GM12878 (cell line): ENCODE data around the gene C2orf92. TPM values are rescaled to one million over a fixed set of nuclear protein-coding genes. Genes with fewer than 3 reads are reported as not detected.

ENCODE experiments used
- ASH2L ChIP-seq: fragments of 300-600, 200-600 bp; sonication (generic); IDR thresholded peaks from 2 replicates; pipeline ENCODE4 v1.6.1; 2017; ENCODE audit warnings: low read depth, mild to moderate bottlenecking, borderline replicate concordance
- BACH1 ChIP-seq: fragments of 450-650 bp; IDR thresholded peaks from 2 replicates; pipeline ENCODE4 v1.6.1; 2017; ENCODE audit warnings: mild to moderate bottlenecking, borderline replicate concordance
- CTCF ChIP-seq, 3 experiments: IDR thresholded peaks in 2 of 3; conservative IDR thresholded peaks in 1 of 3; 2 replicates each; pipeline ENCODE4 v1.5.1; 2011; ENCODE audit warnings: low read depth in 3 of 3, low read length in 3 of 3, mild to moderate bottlenecking in 3 of 3, control low read depth in 2 of 3, moderate library complexity in 2 of 3, inconsistent platforms in 1 of 3, mixed read lengths in 1 of 3; ENCODE audit not compliant: control insufficient read depth in 2 of 3, insufficient read depth in 1 of 3; ENCODE audit errors: extremely low read depth in 1 of 3
- FOS ChIP-seq: IDR thresholded peaks from 3 replicates; pipeline ENCODE4 v1.6.1; 2011; ENCODE audit warnings: borderline replicate concordance; ENCODE audit not compliant: insufficient read length; ENCODE audit errors: extremely low read depth
- MEF2B ChIP-seq: fragments of 450-650 bp; IDR thresholded peaks from 2 replicates; pipeline ENCODE4 v1.6.1; 2018; ENCODE audit warnings: mild to moderate bottlenecking, moderate library complexity; ENCODE audit not compliant: partially characterized antibody, poor library complexity, severe bottlenecking
- NR2C2 ChIP-seq: IDR thresholded peaks from 2 replicates; pipeline ENCODE4 v1.6.1; 2011; ENCODE audit warnings: borderline replicate concordance, low read depth; ENCODE audit not compliant: control insufficient read depth, insufficient read length
- POU2F2 ChIP-seq: IDR thresholded peaks from 3 replicates; pipeline ENCODE4 v1.6.1; 2011; ENCODE audit warnings: low read depth, mild to moderate bottlenecking, low read length, borderline replicate concordance
- RAD21 ChIP-seq: IDR thresholded peaks from 2 replicates; pipeline ENCODE4 v1.6.1; 2011; ENCODE audit warnings: mild to moderate bottlenecking, low read depth, low read length, moderate library complexity; ENCODE audit not compliant: insufficient read depth
- SPI1 ChIP-seq: IDR thresholded peaks from 2 replicates; pipeline ENCODE4 v1.6.1; 2011; ENCODE audit warnings: low read depth, mild to moderate bottlenecking, low read length, moderate library complexity, borderline replicate concordance; ENCODE audit not compliant: insufficient read depth
- TARDBP ChIP-seq: IDR thresholded peaks from 2 replicates; pipeline ENCODE4 v1.6.1; 2016; ENCODE audit warnings: borderline replicate concordance
- TCF12 ChIP-seq: IDR thresholded peaks from 2 replicates; pipeline ENCODE4 v1.6.1; 2011; ENCODE audit warnings: low read depth, mild to moderate bottlenecking, low read length
- ZBTB33 ChIP-seq: fragments of 450-650 bp; IDR thresholded peaks from 2 replicates; pipeline ENCODE4 v1.6.1; 2017; ENCODE audit warnings: mild to moderate bottlenecking
- ZNF687 ChIP-seq: fragments of 450-650 bp; IDR thresholded peaks from 2 replicates; pipeline ENCODE4 v1.6.1; 2017; ENCODE audit warnings: mild to moderate bottlenecking, moderate library complexity
- polyA plus RNA-seq, 11 experiments: library from polyadenylated mRNA; depleted of rRNA in 4 of 11; unstranded in 6 of 11; stranded (reverse) in 5 of 11; fragments of >200 nt; fragmentation: Nextera tagmentation in 4 of 11; fragmentation: Illumina TruSeq in 1 of 11; extraction: Ambion mirVana in 4 of 11; extraction: Trizol in 1 of 11; gene quantifications; 1 replicate in 1 of 11; 2 replicates in 10 of 11; pipeline versions ENCODE4 v1.2.1 to v1.2.3, GENCODE V29; 2011 to 2016; ENCODE audit warnings: inconsistent platforms in 2 of 11, missing spikeins in 2 of 11, low read depth in 1 of 11
- total RNA-seq, 4 experiments: library from RNA; depleted of rRNA in 3 of 4; stranded (reverse); fragments of >200 nt in 3 of 4; fragmentation: Illumina TruSeq in 1 of 4; extraction: Trizol in 1 of 4; gene quantifications; 2 replicates each; pipeline versions ENCODE4 v1.2.1 to v1.2.3, GENCODE V29; 2013 to 2021
- TF ChIP-seq, protein P1 (sequence below): fragments of 450-650 bp; IDR thresholded peaks from 2 replicates; pipeline ENCODE4 v1.6.1; 2017; ENCODE audit warnings: mild to moderate bottlenecking, moderate library complexity

The C2orf92 gene
- total and polyA plus RNA-seq, 10 of the 15 experiments (the other 5 are each of a cell fraction or from before 2014, with no cell fraction given): 0.40 to 10.1 (median 3.7) TPM

DNA sequence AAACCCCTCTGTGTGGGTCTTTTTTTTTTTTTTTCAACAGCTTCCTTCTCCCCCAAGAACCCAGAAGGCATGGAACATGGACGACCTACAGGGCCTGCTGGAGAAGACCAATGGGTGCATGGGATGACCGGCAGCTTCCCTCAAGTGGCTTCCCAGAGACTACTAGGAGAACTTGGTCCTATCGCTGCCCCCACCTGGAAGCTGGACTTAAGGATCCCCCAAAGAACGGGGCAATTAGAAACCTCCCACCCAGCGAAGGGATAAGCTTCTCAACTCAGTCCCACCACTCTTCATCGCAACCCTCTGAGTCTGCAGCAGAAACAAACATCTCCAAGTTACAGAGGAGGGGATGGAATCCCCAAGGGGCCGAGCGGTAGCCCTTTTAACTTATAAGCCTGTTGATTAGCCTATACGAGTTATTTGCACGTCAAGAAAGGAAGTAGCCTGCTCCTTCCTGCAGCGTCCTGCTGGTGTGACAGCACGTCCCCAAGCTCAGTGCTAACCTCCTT lies 7.1 kb upstream of the C2orf92 start (continued):
- TF ChIP-seq ZNF687 (peak; percentile 35; the same call in 1 of the 2 replicates), NR2C2 (no peak), FOS (no peak), SPI1 (peak; percentile 43; the same call in 1 of the 2 replicates), CTCF (IDR thresholded peaks at IDR 0.05 in 2 of 3, conservative IDR thresholded peaks at IDR 0.05 in 1 of 3; ENCODE audit: control insufficient read depth in 2 of 3, extremely low read depth in 1 of 3, insufficient read depth in 1 of 3, low read depth in 3 of 3, low read length in 3 of 3) (no peak), TARDBP (no peak), ASH2L (no peak), BACH1 (no peak), MEF2B (peak; percentile 75), ZBTB33 (no peak), TCF12 (no peak), POU2F2 (0 out of 3 replicates have a peak, but pooled peaks have one; percentile 34), RAD21 (no peak)
- TF ChIP-seq, protein P1, sequence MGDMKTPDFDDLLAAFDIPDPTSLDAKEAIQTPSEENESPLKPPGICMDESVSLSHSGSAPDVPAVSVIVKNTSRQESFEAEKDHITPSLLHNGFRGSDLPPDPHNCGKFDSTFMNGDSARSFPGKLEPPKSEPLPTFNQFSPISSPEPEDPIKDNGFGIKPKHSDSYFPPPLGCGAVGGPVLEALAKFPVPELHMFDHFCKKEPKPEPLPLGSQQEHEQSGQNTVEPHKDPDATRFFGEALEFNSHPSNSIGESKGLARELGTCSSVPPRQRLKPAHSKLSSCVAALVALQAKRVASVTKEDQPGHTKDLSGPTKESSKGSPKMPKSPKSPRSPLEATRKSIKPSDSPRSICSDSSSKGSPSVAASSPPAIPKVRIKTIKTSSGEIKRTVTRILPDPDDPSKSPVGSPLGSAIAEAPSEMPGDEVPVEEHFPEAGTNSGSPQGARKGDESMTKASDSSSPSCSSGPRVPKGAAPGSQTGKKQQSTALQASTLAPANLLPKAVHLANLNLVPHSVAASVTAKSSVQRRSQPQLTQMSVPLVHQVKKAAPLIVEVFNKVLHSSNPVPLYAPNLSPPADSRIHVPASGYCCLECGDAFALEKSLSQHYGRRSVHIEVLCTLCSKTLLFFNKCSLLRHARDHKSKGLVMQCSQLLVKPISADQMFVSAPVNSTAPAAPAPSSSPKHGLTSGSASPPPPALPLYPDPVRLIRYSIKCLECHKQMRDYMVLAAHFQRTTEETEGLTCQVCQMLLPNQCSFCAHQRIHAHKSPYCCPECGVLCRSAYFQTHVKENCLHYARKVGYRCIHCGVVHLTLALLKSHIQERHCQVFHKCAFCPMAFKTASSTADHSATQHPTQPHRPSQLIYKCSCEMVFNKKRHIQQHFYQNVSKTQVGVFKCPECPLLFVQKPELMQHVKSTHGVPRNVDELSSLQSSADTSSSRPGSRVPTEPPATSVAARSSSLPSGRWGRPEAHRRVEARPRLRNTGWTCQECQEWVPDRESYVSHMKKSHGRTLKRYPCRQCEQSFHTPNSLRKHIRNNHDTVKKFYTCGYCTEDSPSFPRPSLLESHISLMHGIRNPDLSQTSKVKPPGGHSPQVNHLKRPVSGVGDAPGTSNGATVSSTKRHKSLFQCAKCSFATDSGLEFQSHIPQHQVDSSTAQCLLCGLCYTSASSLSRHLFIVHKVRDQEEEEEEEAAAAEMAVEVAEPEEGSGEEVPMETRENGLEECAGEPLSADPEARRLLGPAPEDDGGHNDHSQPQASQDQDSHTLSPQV: no peak
